Esophagus (tissue), 2 donors: Measurements from ENCODE around the gene TLE1. TPM values are rescaled to one million over a fixed set of nuclear protein-coding genes. Genes with fewer than 3 reads are reported as not detected.

Experiments
- H3K27ac ChIP-seq, 2 donors: one replicate each; pipeline ENCODE4 v1.5.1; 2013; ENCODE audit warnings: low read depth in 2 of 2, mild to moderate bottlenecking in 2 of 2, inconsistent platforms in 1 of 2, low read length in 1 of 2, moderate library complexity in 1 of 2
- H3K27me3 ChIP-seq, 2 donors: one replicate each; pipeline ENCODE4 v1.6.1; 2013; ENCODE audit warnings: low read length in 2 of 2, control low read depth in 1 of 2, mild to moderate bottlenecking in 1 of 2; ENCODE audit not compliant: insufficient read depth in 2 of 2, control insufficient read depth in 1 of 2
- H3K36me3 ChIP-seq, 2 donors: one replicate each; pipeline ENCODE4 v1.6.1; 2013; ENCODE audit warnings: low read length in 1 of 2; ENCODE audit not compliant: control insufficient read depth in 2 of 2, insufficient read depth in 2 of 2
- H3K4me1 ChIP-seq, 2 donors: one replicate each; pipeline ENCODE4 v1.6.1; 2013; ENCODE audit warnings: low read length in 1 of 2; ENCODE audit not compliant: control insufficient read depth in 2 of 2, insufficient read depth in 2 of 2
- H3K4me3 ChIP-seq, 2 donors: one replicate each; pipeline ENCODE4 v1.5.1; 2013; ENCODE audit warnings: low read length in 2 of 2, mild to moderate bottlenecking in 2 of 2, low read depth in 1 of 2, moderate library complexity in 1 of 2
- H3K9me3 ChIP-seq, 2 donors: one replicate each; pipeline ENCODE4 v1.6.1; 2013; ENCODE audit warnings: mild to moderate bottlenecking in 2 of 2, low read depth in 1 of 2, low read length in 1 of 2, moderate library complexity in 1 of 2; ENCODE audit not compliant: control insufficient read depth in 2 of 2, insufficient read depth in 1 of 2
- WGBS, 2 donors: extraction: QIAGEN DNeasy Blood & Tissue Kit; methylation state at CpG; one replicate each; pipeline ENCODE4 v1.1.7; 2013; 5-methylcytosine and 5-hydroxymethylcytosine counted together
- polyA plus RNA-seq, 2 donors: library from polyadenylated mRNA; stranded (reverse); fragments of 200-250 nt; gene quantifications; one replicate each; pipeline ENCODE4 v1.2.3, GENCODE V29; 2013
- donor health status: healthy with polysubstance abuse.
- donor health status: Bipolar disorder and iron deficiency.

TLE1 gene
- polyA plus RNA-seq, 2 donors, result 11.1 to 14.7 TPM

DNA sequence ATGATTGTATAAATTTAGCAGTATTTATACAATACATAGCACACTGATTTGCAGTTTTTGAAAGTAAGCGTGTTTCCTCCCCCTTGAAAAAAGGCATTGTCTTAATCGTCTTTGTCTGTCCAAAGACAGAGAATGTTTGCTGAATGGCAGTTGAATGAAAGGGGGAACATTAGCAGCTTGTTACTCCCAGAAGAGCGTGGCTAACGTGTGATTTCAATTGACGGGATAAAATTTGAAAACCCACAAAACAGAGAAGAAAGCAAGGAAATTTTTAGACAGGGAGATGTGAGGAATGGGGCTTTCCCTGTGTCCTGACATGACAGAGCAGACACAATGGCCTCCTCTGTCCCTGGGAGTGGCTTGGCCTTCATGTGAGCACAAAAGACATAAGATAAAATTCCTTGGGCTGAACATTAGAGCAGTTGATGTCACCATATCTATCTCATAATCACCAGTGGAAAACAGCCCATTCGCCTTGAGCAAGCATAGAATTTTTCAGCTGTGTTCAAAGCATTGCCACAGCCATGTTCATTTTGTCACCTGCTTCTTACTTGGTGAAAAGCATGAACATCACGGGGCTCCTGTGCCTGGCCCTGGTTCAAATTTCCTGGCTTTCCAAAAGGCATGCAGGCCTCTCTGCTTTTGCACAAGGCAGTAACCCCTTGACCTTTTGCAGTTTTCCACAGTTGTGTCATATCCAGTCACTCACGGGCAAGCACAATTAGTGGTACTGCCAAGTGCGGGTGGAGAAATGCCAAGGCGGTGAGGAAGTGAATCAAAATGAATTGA is 126.9 kb downstream of the TLE1 start:
- no peaks in the 10 kb centered on the region for H3K9me3 ChIP-seq
- H3K36me3 ChIP-seq, result no peaks in the 10 kb centered on the region
- H3K27ac ChIP-seq, result no peak overlapping the region
- H3K4me3 ChIP-seq, result no peak overlapping the region
- H3K4me1 ChIP-seq, result no peaks in the 10 kb centered on the region
- 83 to 85% methylated on average over 10 of the region's 10 CpGs for WGBS, 2 donors
- no peaks in the 10 kb centered on the region for H3K27me3 ChIP-seq

DNA sequence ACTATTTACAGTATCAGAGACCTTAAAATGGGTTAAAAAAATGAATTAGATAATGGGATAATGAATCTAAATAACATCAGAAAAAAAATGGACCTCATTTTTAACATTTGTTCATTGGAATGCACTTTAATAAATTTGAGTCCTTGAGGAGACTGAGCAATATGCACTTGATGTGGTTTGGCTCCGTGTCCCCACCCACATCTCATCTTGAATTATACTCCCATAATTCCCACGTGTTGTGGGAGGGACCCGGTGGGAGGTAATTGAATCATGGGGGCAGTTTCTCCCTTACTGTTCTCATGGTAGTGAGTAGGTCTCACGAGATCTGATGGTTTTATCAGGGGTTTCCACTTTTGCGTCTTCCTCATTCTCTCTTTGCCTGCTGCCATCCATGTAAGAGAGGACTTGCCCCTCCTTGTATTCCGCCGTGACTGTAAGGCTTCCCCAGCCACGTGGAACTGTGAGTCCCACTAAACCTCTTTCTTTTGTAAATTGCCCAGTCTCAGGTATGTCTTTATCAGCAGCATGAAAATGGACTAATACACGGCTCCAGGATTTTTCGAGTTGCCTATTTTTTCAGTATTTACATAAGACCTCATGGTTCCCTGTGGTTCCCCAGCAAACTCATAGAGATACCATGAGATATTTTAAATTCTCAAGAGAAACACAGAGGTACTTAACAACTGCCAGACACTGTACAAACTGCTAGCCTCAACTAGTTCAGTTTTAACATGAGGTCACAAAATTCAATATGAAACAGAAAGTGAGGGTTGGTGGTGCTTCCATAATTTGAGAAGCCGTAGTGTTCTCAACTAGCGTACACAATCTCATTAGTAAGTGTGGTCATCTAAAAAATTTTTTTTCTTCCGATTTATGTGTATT is 128.3 kb downstream of the TLE1 start:
- 85 to 91% methylated on average over 13 of the region's 13 CpGs for WGBS, 2 donors
- Histone ChIP-seq H3K27ac (no peak overlapping the region), H3K36me3 (no peaks in the 10 kb centered on the region)

DNA sequence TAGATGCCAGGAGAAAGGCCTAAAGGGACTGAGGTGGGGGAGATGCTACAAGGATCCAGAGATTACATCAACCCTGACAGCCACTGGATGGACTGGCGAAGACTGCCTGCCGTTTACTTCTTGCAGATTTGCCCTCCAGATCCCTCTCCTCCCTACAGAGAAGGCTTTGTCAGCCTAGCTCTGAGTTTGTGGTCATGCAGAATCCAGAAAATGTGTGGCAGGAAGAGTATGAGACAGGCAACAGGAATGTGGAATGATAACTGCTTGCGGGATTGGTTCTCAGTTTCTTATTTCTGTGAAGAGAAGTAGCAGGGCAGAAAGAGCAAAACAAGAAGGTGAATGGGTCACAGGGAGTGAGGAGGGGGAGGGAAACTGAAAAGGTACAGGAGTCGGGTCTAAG is 129.6 kb downstream of the TLE1 start:
- Histone ChIP-seq H3K9me3 (no peaks in the 10 kb centered on the region), H3K27ac (no peak overlapping the region), H3K27me3 (no peaks in the 10 kb centered on the region)

More for the DNA sequence above, 128.3 kb downstream of the TLE1 start:
- Histone ChIP-seq H3K4me3 (no peak overlapping the region), H3K27me3 (no peaks in the 10 kb centered on the region), H3K4me1 (no peaks in the 10 kb centered on the region), H3K9me3 (no peaks in the 10 kb centered on the region)

DNA sequence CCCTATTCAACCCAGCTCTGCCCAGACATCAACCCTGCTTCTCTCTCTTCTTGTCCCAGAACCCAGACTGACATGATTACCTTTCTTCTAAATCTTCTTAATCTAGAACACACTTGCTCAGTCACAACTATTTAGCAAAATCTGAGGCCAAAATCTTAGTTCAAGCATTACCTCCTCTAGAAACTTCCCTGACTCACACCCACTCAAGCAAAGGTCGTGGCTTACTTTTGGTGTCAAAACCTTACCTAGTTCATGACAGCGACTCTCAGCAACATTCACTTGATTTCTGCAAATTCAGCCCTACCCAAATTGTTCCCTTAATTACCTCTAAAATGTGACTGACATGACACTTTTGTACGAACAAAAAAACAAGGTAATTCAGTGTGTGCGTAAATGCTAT is 130.2 kb downstream of the TLE1 start:
- H3K9me3 ChIP-seq, result no peaks in the 10 kb centered on the region
- H3K27me3 ChIP-seq, result no peaks in the 10 kb centered on the region
- H3K4me1 ChIP-seq, result no peaks in the 10 kb centered on the region
- no peak overlapping the region for H3K27ac ChIP-seq
- H3K36me3 ChIP-seq, result no peaks in the 10 kb centered on the region
- 90 to 91% methylated on average over 4 of the region's 4 CpGs for WGBS, 2 donors
- no peak overlapping the region for H3K4me3 ChIP-seq

More for the DNA sequence above, 129.6 kb downstream of the TLE1 start:
- Histone ChIP-seq H3K4me1 (no peaks in the 10 kb centered on the region), H3K4me3 (no peak overlapping the region), H3K36me3 (no peaks in the 10 kb centered on the region)
- 78 to 84% methylated on average over 4 of the region's 4 CpGs for WGBS, 2 donors

DNA sequence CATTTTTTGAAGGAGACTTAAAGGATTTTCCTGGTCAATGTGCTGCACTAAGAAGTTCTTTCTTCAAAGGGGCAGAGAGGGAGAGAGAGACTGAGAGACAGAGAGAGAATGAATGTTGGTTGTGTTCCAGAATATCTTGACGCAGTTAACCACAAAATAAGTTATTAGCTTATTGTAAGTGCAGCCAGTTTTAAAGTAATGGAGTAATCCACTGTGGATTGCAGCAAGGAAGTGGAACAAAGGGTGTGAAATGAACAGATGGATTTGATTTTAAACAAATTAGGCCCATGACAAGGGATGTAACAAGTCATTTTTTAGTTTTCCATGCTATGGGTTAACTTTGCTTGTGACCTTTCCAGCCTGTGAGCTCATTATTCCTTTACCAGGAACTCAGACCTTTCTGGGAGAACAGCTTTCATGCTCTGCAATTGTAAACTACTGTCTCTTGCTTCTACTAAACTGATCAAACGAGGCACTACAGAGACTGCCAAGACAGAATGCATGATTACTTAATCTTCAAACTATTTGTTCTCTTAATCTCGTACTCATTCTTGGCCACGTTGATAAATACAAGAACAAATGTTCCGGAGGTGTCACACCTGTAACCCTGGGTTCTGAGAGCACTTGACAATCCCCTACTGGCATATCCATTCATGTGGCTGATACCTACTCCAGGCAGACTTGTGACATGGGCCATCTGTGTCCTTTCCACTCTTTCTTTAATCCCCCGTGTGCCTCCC is 131.1 kb downstream of the TLE1 start:
- Histone ChIP-seq H3K27me3 (no peaks in the 10 kb centered on the region), H3K36me3 (no peaks in the 10 kb centered on the region), H3K9me3 (no peaks in the 10 kb centered on the region), H3K27ac (peak overlapping the region in 1 of 2 donors; percentile 27), H3K4me3 (no peak overlapping the region), H3K4me1 (no peaks in the 10 kb centered on the region)
- WGBS, 2 donors, result 20% methylated on average over 6 of the region's 6 CpGs

DNA sequence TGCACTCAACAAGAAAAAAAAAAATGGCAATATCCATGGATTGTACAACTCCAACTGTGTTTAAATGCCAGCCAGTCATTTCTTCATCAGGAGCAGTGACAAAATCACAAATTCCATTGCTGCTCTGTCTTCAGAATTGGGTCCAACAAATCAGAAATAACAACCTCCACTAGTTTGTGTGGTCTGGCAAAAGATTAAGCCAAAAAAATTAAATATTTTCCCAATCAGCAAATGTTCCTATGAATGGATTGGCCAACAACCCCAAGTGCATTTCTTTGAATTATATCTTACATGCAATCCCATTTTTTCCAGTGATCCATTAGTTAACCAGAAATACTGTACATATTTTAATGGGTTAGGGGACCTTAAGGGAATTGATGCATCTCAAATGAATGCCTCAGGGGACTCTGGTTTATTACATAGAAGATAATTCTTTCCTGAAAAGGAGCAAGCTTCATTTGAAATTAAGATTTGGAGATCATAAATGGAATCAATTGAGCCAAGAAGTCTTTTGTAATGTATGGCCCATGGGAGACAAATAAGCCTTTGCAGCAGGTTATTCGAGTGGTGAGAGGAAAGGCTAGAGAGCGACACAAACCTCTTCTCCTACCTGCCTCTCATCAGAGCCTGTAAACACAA is 131.8 kb downstream of the TLE1 start:
- 45 to 53% methylated on average over 2 of the region's 2 CpGs for WGBS, 2 donors
- Histone ChIP-seq H3K9me3 (no peaks in the 10 kb centered on the region), H3K27ac (no peak overlapping the region), H3K36me3 (no peaks in the 10 kb centered on the region), H3K27me3 (no peaks in the 10 kb centered on the region), H3K4me3 (no peak overlapping the region), H3K4me1 (no peaks in the 10 kb centered on the region)

DNA sequence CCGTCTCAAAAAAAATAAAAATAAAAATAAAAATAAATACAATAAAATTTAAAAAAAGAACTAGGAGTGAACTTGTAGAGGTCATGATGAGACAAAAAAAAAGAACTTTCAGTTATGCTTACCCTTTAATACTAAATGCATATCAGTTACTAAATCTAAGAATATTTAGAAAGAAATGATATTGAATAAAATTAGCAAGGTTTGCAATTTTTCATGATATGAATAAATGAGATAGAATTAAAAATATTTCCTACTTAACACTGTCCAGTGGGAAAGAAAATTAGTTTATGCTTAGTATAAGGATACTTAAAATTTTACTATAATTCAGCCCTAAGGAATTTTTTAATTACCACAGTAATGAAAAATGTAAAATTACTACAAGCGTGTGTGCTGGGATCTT is 132.4 kb downstream of the TLE1 start:
- Histone ChIP-seq H3K4me3 (no peak overlapping the region), H3K4me1 (no peaks in the 10 kb centered on the region), H3K27ac (no peak overlapping the region), H3K27me3 (no peaks in the 10 kb centered on the region), H3K36me3 (no peaks in the 10 kb centered on the region), H3K9me3 (no peaks in the 10 kb centered on the region)
- 97 to 98% methylated on average over 2 of the region's 2 CpGs for WGBS, 2 donors

DNA sequence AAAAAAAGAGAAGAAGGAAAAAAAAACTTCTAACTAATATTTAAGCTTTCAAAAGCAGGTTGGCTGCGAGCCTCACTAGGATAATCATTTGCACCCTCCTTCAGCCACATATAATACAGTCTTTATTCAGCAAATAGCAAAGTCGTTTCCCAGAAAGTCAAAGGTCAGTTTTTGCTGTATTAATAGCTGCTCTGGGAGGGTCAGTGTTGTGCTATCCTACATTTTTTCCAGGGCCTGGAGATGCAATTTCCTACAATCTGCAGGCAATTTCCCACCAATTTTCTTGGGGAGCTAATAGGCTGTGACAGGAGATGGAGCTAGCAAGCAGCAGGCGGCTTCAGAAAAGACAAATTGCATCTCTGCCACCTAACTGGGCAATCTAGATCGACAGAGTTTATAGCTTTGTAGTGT is 136.8 kb downstream of the TLE1 start:
- Histone ChIP-seq H3K4me1 (no peaks in the 10 kb centered on the region), H3K27me3 (no peaks in the 10 kb centered on the region), H3K36me3 (no peaks in the 10 kb centered on the region), H3K27ac (no peak overlapping the region), H3K9me3 (no peaks in the 10 kb centered on the region), H3K4me3 (no peak overlapping the region)
- 53 to 70% methylated on average over 4 of the region's 4 CpGs for WGBS, 2 donors

DNA sequence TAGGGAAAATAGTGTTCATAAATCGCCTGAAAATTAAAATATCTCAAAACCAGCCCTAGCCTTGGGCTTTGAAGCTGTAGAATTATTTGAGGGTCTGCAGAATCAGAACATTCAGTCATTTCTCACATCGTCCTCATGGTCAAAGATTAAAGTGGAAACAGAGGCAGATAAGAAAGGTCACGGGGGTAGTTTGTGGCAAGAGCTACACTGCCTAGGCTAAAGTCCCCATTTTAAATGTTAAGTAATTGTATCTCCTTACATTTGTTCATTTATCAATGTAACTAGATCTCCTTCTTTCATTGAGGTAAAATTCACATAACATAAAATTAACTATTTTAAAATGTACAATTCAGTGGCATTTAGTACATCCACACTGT is 139.2 kb downstream of the TLE1 start:
- no peak overlapping the region for H3K4me3 ChIP-seq
- H3K27ac ChIP-seq, result no peak overlapping the region
- 49 to 52% methylated on average over 3 of the region's 3 CpGs for WGBS, 2 donors
- no peaks in the 10 kb centered on the region for H3K4me1 ChIP-seq
- H3K27me3 ChIP-seq, result no peaks in the 10 kb centered on the region
- H3K9me3 ChIP-seq, result no peaks in the 10 kb centered on the region
- H3K36me3 ChIP-seq, result no peaks in the 10 kb centered on the region
